NOMO-1 treated with DMSO at 0.1 percent for 48 hours (cell line): ENCODE results near the gene WDR41.
"Not testable (repeated sequence)": the region's sequence is repeated elsewhere in the genome, so short reads cannot be mapped to it uniquely, and the experiment has no call there.

Source experiments
- DNase-seq: peaks from one replicate; lab custom pipeline; 2025; ENCODE audit not compliant: unreplicated experiment; lab: John Stamatoyannopoulos, UW

Gene WDR41

GRCh38 chr5:77409870-77410621, 82.1 kb downstream of the WDR41 start:
- DNase-seq: no peak

GRCh38 chr5:77407152-77407551, 85.0 kb downstream of the WDR41 start:
- DNase-seq: no peak

- DNase-seq: no peak
Observed at GRCh38 chr5:77402796-77403195, 89.3 kb downstream of the WDR41 start.

- peak; percentile 53 for DNase-seq
Observed at GRCh38 chr5:77400645-77401044, 91.5 kb downstream of the WDR41 start.

DNA sequence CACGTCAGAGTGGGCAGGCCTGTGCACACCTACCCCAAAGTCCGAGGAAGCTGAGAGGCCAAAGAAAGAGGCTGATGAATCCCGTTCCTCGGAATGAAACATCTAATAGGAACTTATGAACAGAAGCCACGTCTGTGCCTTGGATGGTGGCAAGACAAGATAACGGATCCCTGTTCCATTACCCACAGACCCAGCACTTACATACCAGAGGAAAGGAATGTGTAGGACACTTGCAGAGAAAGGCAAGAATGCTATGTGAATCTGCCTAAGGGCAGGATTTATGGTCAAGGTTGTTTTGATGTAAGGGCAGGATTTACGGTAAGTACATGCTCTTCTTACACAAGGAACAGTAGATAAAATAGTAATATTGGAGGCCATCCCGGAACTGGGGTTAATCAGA, 93.2 kb downstream of the WDR41 start:
- no peak for DNase-seq

DNA sequence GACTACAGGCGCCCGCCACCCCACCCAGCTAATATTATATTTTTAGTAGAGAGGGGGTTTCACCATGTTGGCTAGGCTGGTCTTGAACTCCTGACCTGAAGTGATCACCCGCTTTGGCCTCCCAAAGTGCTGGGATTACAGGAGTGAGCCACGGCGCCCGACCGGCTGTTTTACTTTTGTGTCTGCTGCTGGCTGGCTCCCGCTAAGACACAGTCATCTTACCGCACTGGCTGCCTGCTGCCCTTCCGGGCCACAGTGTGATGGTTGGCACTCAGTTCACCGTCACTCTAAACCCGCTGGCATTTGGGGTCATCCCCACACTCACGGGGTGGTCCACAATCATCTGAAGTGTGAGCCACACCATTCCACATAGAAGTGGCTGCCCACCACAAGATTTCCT, 93.7 kb downstream of the WDR41 start:
- no peak for DNase-seq

DNA sequence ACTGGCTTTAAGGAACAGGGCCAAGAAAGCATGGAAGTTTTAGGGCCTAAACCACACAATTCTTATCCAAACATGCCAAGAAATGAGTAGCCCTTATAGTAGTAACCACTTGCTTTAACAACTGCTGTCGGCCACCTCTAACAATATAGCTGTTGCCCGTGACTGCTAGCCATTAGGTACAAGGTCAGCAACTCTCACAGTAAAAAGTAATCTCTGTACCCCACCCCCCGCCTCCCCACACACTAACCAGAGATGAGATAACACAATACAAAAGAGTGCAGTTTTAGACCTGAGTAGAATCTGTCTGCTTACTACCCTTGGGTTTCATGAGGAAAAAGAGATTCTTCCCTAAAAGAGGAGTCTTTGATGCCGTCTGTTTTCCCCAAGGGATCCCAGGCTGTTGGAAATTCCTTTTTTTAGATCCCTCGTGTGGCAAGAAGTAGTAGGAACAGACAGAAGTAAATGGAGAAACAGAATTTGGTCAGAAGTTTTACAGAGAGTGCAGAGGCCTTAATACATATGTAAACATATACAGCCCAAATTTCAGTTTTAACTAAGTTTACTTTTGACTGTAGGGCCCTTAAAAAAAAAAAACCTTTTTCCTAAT, 94.3 kb downstream of the WDR41 start:
- no peak for DNase-seq

DNA sequence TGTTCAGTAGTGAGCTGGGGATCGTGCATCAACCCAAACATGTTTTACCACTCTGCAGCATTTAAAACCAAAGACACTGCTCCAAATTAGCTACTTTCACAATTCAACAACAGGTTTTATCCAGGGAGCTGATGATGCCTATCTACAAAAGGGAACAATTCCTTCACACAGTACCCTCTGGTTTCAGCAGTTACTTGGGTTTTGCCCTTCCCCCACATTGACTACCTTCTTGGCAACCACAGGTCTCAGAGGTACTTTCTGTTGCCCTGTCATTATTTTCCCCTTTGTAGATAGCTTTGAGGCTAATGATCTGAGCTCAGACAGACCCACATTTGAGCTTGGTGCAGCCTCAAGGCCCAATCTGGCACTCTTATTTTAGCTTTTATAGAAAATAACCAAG, 96.1 kb downstream of the WDR41 start:
- no peak for DNase-seq

DNA sequence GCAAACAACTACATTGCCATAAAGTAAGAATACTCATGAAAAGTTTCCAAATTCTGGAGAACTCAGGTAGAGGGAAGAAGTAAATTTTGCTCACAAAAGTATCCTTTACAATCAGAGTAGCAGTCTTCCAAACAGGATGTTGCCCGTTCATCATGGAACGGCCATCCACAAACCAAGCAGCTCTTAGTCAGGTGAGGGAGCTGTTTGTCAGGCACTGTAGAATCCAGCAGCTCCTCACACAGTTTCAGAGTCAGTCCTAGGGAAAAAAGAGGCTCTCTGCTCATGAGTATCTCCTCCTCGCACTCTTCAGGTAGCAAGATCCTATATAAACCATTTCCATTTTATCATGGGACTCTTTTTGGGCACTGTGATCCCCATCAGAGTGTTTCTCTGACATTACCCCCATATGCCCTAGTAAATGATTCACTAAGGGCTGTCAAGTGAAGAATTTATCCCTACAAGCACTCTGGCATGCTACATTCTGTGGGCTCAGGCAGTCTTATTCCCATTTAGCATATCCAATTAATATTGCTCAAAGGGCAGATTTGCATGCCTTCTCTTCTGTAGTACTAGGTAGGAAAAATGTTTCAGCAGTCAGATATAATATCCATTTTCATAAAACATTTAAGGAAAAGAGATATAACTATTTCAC, 97.9 kb downstream of the WDR41 start:
- no peak for DNase-seq

DNA sequence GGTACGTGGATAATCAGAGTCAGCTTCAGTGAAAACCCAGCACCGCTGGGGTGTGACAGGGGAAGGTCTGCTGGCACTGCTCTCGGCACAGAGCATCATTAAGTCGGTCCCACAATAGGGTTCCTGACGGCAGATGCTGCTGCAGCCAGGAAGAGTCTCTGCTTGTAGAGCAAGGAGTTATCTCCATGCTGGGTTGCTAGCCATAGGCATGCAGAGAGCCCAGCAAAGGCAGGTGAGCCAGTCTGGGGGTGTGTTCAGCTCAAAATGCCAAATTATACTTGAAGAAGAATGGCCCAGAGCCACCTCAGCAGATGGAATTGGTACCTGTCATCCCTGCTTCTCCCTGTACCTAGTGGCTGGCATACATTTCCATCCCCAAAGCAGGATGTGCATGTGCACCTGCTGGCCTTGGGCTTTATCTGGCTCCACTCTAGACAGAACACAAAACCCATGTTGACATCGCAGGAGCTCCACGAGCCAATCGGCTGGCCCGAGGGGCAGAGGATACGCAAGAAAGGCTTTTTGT, 100.8 kb downstream of the WDR41 start:
- no peak for DNase-seq

- no peak for DNase-seq
Observed at GRCh38 chr5:77390795-77391194, 101.3 kb downstream of the WDR41 start.

DNA sequence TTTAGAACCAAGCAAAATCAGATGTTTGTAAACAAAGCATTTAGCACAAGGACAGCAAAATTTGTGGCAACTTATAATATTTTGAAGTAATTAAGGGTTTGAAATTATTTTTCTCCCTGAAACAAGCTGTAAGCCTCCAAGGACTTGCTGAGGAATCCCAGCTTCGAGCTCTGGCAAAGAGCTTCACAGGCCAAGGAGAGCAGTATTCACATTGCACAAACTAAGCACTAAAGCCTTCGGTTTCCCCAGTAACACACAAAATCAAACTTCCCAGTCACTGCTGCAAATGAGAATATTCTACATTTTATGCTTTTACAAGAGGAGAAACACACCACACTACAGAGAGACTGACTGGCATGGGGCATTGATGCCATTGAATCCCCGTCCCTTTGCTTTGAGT, 101.9 kb downstream of the WDR41 start:
- no peak for DNase-seq

GRCh38 chr5:77389746-77390145, 102.4 kb downstream of the WDR41 start:
- DNase-seq: no peak

- not testable (repeated sequence) for DNase-seq
Observed at GRCh38 chr5:77386340-77386739, 105.8 kb downstream of the WDR41 start.

DNA sequence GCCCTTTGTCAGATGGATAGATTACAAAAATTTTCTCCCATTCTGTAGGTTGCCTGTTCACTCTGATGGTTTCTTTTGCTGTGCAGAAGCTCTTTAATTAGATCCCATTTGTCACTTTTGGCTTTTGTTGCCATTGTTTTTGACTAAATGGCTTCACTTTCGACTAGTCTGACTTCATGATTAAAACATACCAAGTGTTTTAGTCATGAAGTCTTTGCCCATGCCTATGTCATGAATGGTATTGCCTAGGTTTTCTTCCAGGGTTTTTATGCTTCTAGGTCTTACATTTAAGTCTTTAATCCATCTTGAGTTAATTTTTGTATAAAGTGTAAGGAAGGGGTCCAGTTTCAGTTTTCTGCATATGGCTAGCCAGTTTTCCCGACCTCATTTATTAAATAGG, 108.8 kb downstream of the WDR41 start:
- DNase-seq: not testable (repeated sequence)
